Stimulated activated CD4-positive, alpha-beta T cell treated with anti-CD3 and anti-CD28 coated beads, Interleukin-1b, Interleukin-23, amount 100 ng/mL, for 48 hours (primary cell): ENCODE measurements around the gene NEUROG3.
"Not testable (repeated sequence)": the region's sequence is repeated elsewhere in the genome, so short reads cannot be mapped to it uniquely, and the experiment has no call there.

Source experiments
- DNase-seq: peaks from one replicate; pipeline ENCODE4 v3.0.0-alpha.2; 2020

Gene NEUROG3

GRCh38 chr10:69570050-69570816 lies 3.0 kb downstream of the NEUROG3 start:
- DNase-seq, result no peak

- no peak for DNase-seq
Measured at GRCh38 chr10:69569396-69569934, 3.8 kb downstream of the NEUROG3 start.

DNA sequence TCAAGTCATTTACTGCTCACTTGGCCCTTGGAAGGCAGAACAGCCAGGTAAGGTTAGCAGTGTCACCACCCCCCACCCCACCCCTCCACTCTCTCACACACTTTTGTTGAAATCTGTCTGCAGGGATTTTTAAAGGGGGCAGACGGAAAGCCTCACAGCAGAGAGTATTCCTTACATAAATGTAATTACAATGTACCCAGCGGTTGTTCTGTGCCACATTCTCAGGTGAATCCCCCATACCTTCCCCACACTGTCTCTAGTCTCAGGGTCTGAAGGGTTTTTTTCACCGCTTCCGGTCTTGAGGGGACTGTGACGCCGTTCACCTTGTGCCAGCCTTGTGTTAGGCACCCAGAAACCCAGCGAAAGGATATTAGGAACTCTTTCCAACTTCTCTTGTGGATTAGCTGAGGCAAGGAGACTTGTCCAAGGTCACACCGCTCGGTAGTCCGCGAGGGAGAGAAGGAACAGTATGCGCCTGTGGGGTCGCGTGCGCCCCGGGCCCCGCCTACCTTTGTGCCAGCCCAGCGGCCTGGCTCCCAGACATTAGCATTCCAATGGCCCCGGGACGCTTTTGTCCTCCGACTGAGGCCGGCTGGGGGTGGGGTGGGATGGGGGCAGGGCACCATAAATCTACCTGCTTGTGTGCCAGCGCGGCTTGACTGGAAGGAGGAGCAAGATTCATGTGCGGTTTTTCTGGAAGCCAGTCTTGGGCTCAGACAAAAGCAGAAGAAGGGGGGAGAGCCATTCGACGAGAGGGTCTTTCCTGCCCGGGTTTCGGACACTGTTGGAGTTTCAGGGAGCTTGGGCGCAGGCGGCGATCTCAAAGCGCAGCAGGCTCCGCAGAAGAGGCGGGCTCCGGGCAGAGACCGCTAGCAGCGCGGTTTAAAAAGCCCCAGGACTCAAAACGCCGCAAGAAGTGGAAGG lies 4.5 kb downstream of the NEUROG3 start:
- no peak for DNase-seq

GRCh38 chr10:69567920-69568319 lies 5.3 kb downstream of the NEUROG3 start:
- peak; percentile 25 for DNase-seq

GRCh38 chr10:69562731-69563254 lies 10.4 kb downstream of the NEUROG3 start:
- DNase-seq, result no peak

- no peak for DNase-seq
Measured at GRCh38 chr10:69559525-69559924, 13.7 kb downstream of the NEUROG3 start.

DNA sequence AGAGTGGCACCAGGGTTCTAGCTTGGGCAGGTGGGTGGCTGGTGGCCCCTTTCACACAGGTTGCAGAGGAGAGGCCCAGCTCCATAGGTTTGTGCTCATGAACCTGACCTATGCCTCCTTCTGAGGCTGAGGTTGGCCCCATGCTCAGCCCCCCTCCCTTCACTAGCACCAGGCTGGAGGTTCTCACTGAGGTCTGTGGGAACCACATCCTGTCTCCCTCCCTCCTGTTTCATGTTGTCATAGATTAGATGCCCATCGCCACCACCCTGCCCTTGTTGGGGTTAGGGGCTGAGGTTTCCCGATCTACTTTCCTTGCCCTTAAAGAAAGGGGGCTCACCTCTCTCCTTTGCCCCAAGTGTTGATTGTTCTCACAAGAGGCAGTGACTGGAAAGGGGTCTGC lies 14.7 kb downstream of the NEUROG3 start:
- DNase-seq, result no peak

DNA sequence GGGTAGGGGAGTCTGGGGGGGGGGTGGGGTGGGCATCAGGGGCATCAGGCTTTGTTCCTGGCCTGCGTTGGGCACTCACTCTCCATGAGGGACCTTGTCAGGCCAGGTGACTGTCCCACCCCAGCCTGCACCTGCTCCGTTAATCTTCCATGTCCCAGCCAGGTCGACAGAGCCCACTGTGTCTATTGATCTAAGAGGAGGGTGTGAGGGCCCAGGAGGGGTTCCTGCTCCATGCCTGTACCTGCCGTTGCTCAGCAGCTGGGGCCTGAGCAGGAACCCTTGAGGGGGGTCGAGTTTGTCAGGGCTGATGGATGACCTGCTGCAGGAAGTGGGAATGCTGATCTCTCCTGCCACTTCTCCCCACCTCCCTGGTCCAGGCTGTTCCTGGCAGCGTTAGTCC lies 18.6 kb downstream of the NEUROG3 start:
- DNase-seq, result no peak

GRCh38 chr10:69553328-69553727 lies 19.9 kb downstream of the NEUROG3 start:
- no peak for DNase-seq

GRCh38 chr10:69552268-69552667 lies 21.0 kb downstream of the NEUROG3 start:
- no peak for DNase-seq

GRCh38 chr10:69549959-69550358 lies 23.3 kb downstream of the NEUROG3 start:
- no peak for DNase-seq

- DNase-seq, result no peak
Measured at GRCh38 chr10:69541463-69541862, 31.8 kb downstream of the NEUROG3 start.

- DNase-seq, result no peak
Measured at GRCh38 chr10:69538461-69538860, 34.8 kb downstream of the NEUROG3 start.

- DNase-seq, result no peak
Measured at GRCh38 chr10:69537449-69537848, 35.8 kb downstream of the NEUROG3 start.

DNA sequence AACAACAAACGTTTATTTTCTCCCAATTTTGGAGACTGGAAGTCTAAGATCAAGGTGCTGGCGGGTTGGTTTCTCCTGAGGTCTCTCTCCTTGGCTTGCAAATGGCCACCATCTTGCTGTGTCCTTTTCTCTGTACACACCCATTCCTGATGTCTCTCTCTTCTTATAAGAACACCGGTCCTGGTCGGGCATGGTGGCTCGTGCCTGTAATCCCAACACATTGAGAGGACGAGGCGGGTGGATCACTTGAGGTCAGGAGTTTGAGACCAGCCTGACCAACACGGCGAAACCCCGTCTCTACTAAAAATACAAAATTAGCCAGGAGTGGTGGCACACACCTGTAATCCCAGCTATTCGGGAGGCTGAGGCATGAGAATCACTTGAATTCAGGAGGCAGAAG lies 36.7 kb downstream of the NEUROG3 start:
- not testable (repeated sequence) for DNase-seq

DNA sequence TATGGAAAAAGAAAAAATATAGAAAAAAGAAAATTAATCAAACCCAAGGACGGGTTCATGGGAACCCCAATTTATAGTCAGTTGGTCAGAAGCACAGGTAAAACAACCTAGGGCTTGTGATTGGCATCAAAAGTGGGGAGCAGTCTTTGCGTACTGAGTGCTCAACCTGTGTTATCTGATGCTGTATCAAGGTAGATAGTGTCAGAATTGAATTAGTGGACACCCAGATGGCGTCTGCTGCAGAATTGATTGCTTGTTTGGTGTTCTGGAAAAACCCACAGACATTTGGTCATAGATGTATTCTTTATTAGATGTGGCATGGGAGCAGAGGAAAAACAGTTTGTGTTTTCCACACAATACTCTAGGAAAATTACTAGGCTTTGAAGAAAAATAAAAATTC lies 39.6 kb downstream of the NEUROG3 start:
- no peak for DNase-seq

GRCh38 chr10:69527961-69528360 lies 45.3 kb downstream of the NEUROG3 start:
- DNase-seq, result no peak
